K562 (cell line): ENCODE measurements around the gene LUZP1. TPM values are rescaled to one million over a fixed set of nuclear protein-coding genes. Genes with fewer than 3 reads are reported as not detected.

ENCODE experiments used
- ATAC-seq: fragments of 200-7000 bp; cut with Tn5 transposase; 3 replicates; pipeline ENCODE4 v1.9.1; 2020; ENCODE audit warnings: moderate library complexity
- BruUV-seq: library from RNA; stranded (reverse); fragments of 400-500 nt; replicated peaks from 2 replicates; lab custom pipeline; 2021; lab: Mats Ljungman, UMichigan
- CTCF ChIA-PET: fragments of 300-600 bp; formaldehyde crosslinking; extraction: SDS; loops from one replicate; lab custom pipeline; 2021; ENCODE audit warnings: low intra/inter-chr PET ratio; lab: Yijun Ruan, JAX
- POLR2A ChIA-PET: fragments of 300-600, 350-650 bp; sonication (Branson Sonifier 250); formaldehyde crosslinking; extraction: SDS; loops from one replicate; lab custom pipeline; 2021; ENCODE audit warnings: antibody characterized with exemption, inconsistent platforms; lab: Yijun Ruan, JAX
- DNase-seq, 4 experiments: peaks; one replicate each; pipeline versions ENCODE4 v3.0.0 to v3.0.0-alpha.2; 2011 to 2018; ENCODE audit warnings: low spot score in 3 of 4, mixed read lengths in 3 of 4; ENCODE audit errors: extremely low read depth in 1 of 4
- FAIRE-seq: peaks from 2 replicates; lab custom pipeline; 2011; peaks lifted over from hg19 to GRCh38; lab: Jason Lieb, UNC
- H2AFZ ChIP-seq: 2 replicates; pipeline ENCODE4 v1.6.0; 2011; ENCODE audit warnings: low read depth, low read length, control low read depth, inconsistent platforms
- H3K27ac ChIP-seq: fragments of 200-600 bp; 3 replicates; pipeline ENCODE4 v1.8.0; 2011; ENCODE audit warnings: low read depth, mild to moderate bottlenecking, control low read depth, inconsistent platforms, low read length, moderate library complexity, mixed read lengths; ENCODE audit errors: extremely low read depth
- H3K27me3 ChIP-seq, 2 experiments: fragments of 300-600 bp in 1 of 2; 2 replicates in 1 of 2; 3 replicates in 1 of 2; pipeline versions ENCODE4 v1.6.0 to v1.8.0; 2011; ENCODE audit warnings: inconsistent platforms in 2 of 2, low read length in 2 of 2, mild to moderate bottlenecking in 1 of 2, mixed read lengths in 1 of 2, moderate library complexity in 1 of 2; ENCODE audit not compliant: control insufficient read depth in 2 of 2, insufficient read depth in 2 of 2
- H3K36me3 ChIP-seq: fragments of 300-600 bp; 3 replicates; pipeline ENCODE4 v1.8.0; 2011; ENCODE audit warnings: mild to moderate bottlenecking, low read length, inconsistent platforms; ENCODE audit not compliant: control insufficient read depth, insufficient read depth
- H3K4me1 ChIP-seq, 2 experiments: fragments of 200-600 bp in 1 of 2; replicated peaks in 1 of 2; 2 replicates in 1 of 2; 3 replicates in 1 of 2; pipeline versions ENCODE4 v1.5.1 to v1.8.0; 2011; ENCODE audit warnings: inconsistent platforms in 2 of 2, low read length in 2 of 2, mild to moderate bottlenecking in 1 of 2, mixed read lengths in 1 of 2, moderate library complexity in 1 of 2; ENCODE audit not compliant: control insufficient read depth in 2 of 2, insufficient read depth in 2 of 2
- H3K4me2 ChIP-seq: 2 replicates; pipeline ENCODE4 v1.6.1; 2011; ENCODE audit warnings: low read length, control low read depth, inconsistent platforms, mixed read lengths; ENCODE audit not compliant: insufficient read depth
- H3K4me3 ChIP-seq: fragments of 200-600 bp; sonication (generic), shearing (Covaris generic); 2 replicates; pipeline ENCODE4 v1.5.1; 2016; ENCODE audit warnings: control low read depth, inconsistent platforms
- H3K79me2 ChIP-seq: fragments of 200-600 bp; 3 replicates; pipeline ENCODE4 v1.8.0; 2011; ENCODE audit warnings: low read length, inconsistent platforms; ENCODE audit not compliant: control insufficient read depth, insufficient read depth
- H3K9ac ChIP-seq, 2 experiments: 2 replicates each; pipeline versions ENCODE4 v1.6.0 to v1.6.1; 2011; ENCODE audit warnings: low read depth in 2 of 2, low read length in 2 of 2, control low read depth in 1 of 2, inconsistent platforms in 1 of 2, mild to moderate bottlenecking in 1 of 2, mixed read lengths in 1 of 2; ENCODE audit not compliant: insufficient read depth in 1 of 2
- H3K9me1 ChIP-seq: one replicate; pipeline ENCODE4 v1.6.0; 2011; ENCODE audit warnings: inconsistent platforms, mild to moderate bottlenecking, low read length, moderate library complexity; ENCODE audit not compliant: control insufficient read depth, insufficient read depth
- H3K9me3 ChIP-seq: replicated peaks from 2 replicates; pipeline ENCODE4 v1.5.1; 2011; ENCODE audit warnings: low read depth, low read length, inconsistent platforms; ENCODE audit not compliant: control insufficient read depth, insufficient read depth
- H4K20me1 ChIP-seq: replicated peaks from 2 replicates; pipeline ENCODE4 v1.6.1; 2011; ENCODE audit warnings: low read length, inconsistent platforms, mixed read lengths; ENCODE audit not compliant: control insufficient read depth, insufficient read depth
- CTCFL ChIP-seq: IDR thresholded peaks from 2 replicates; pipeline ENCODE4 v1.6.1; 2011; ENCODE audit warnings: borderline replicate concordance, low read depth, mild to moderate bottlenecking, moderate library complexity, low read length; ENCODE audit not compliant: insufficient read depth, poor library complexity, severe bottlenecking
- DEAF1 ChIP-seq: fragments of 450-650 bp; formaldehyde crosslinking; IDR thresholded peaks from 2 replicates; pipeline ENCODE4 v1.4.0; 2020; ENCODE audit warnings: mild to moderate bottlenecking, moderate library complexity
- DNMT1 ChIP-seq: fragments of 450-650 bp; IDR thresholded peaks from 2 replicates; pipeline ENCODE4 v1.6.1; 2016; ENCODE audit warnings: antibody characterized with exemption, mild to moderate bottlenecking
- PKNOX1 ChIP-seq: fragments of 450-650 bp; IDR thresholded peaks from 2 replicates; pipeline ENCODE4 v1.6.1; 2016
- THRAP3 ChIP-seq: fragments of 450-650 bp; IDR thresholded peaks from 2 replicates; pipeline ENCODE4 v1.6.1; 2016; ENCODE audit warnings: mild to moderate bottlenecking, inconsistent platforms, borderline replicate concordance
- TRIM24 ChIP-seq, 2 experiments: fragments of 450-650 bp; IDR thresholded peaks; 2 replicates each; pipeline ENCODE4 v1.6.1; 2016
- UBTF ChIP-seq, 2 experiments: IDR thresholded peaks; 2 replicates each; pipeline ENCODE4 v1.6.1; 2012; ENCODE audit warnings: improper control_type of control experiment in 2 of 2, low read depth in 2 of 2, low read length in 2 of 2, borderline replicate concordance in 1 of 2
- XRCC4 ChIP-seq: IDR thresholded peaks from one replicate; pipeline ENCODE4 v1.6.1; 2011; ENCODE audit not compliant: insufficient read depth, insufficient read length; ENCODE audit errors: extremely low read depth
- ZBTB8A ChIP-seq: fragments of 450-650 bp; IDR thresholded peaks from 2 replicates; pipeline ENCODE4 v1.6.1; 2018; ENCODE audit warnings: mild to moderate bottlenecking, moderate library complexity; ENCODE audit not compliant: partially characterized antibody
- ZNF165 ChIP-seq: fragments of 250-450 bp; sonication (Bioruptor Pico); IDR thresholded peaks from 2 replicates; pipeline ENCODE4 v1.4.0; 2020; ENCODE audit warnings: borderline replicate concordance
- ZNF212 ChIP-seq: fragments of 450-650 bp; formaldehyde crosslinking; IDR thresholded peaks from 2 replicates; pipeline ENCODE4 v1.4.0; 2020; ENCODE audit warnings: mild to moderate bottlenecking
- ZNF263 ChIP-seq: sonication (generic); formaldehyde crosslinking; IDR thresholded peaks from 2 replicates; pipeline ENCODE4 v1.8.0; 2022; ENCODE audit warnings: mild to moderate bottlenecking, missing genetic modification reagents, borderline replicate concordance
- ZNF3 ChIP-seq: fragments of 250-450 bp; sonication (Bioruptor Pico); IDR thresholded peaks from 2 replicates; pipeline ENCODE4 v1.5.0; 2021; ENCODE audit warnings: mild to moderate bottlenecking, moderate library complexity
- ZNF551 ChIP-seq: fragments of 250-450 bp; sonication (Bioruptor Pico); IDR thresholded peaks from 2 replicates; pipeline ENCODE4 v1.5.0; 2021; ENCODE audit warnings: mild to moderate bottlenecking, moderate library complexity
- ZNF589 ChIP-seq: fragments of 200-800 bp; sonication (Bioruptor generic); IDR thresholded peaks from 2 replicates; pipeline ENCODE4 v1.6.1; 2016; ENCODE audit warnings: low read depth, missing genetic modification characterization, missing compliant biosample characterization
- WGBS: fragments of 100-300 bp; shearing (Covaris generic); methylation state at CpG from one replicate; pipeline ENCODE4 v1.1.6; 2016; ENCODE audit warnings: low coverage, mixed read lengths; ENCODE audit not compliant: insufficient coverage; ENCODE audit errors: missing lambda C conversion rate; 5-methylcytosine and 5-hydroxymethylcytosine counted together
- in situ Hi-C: fragments of 300-500 bp; cut with MboI; formaldehyde crosslinking; loops from 4 replicates; pipeline ENCODE4 v1.15.0; 2018; ENCODE audit warnings: inconsistent platforms, mixed read lengths
- intact Hi-C: fragments of 100-400 bp; cut with micrococcal nuclease; formaldehyde crosslinking; loops from 2 replicates; pipeline ENCODE4 v1.14.2; 2022
- polyA plus RNA-seq, 8 experiments: library from polyadenylated mRNA; depleted of rRNA in 4 of 8; stranded (reverse) in 5 of 8; unstranded in 3 of 8; fragments of >200 nt; fragmentation: Nextera tagmentation in 2 of 8; fragmentation: Illumina TruSeq in 1 of 8; extraction: Ambion mirVana in 2 of 8; extraction: Trizol in 1 of 8; gene quantifications; 2 replicates each; pipeline versions ENCODE4 v1.2.1 to v1.2.3, GENCODE V29; 2011 to 2014; ENCODE audit warnings: inconsistent platforms in 1 of 8, missing spikeins in 1 of 8
- total RNA-seq, 7 experiments: library from RNA; depleted of rRNA in 6 of 7; stranded (reverse); fragments of >200 nt in 6 of 7; fragmentation: Illumina TruSeq in 2 of 7; extraction: Trizol in 2 of 7; gene quantifications; 2 replicates each; pipeline versions ENCODE4 v1.2.1 to v1.2.3, GENCODE V29; 2011 to 2021; ENCODE audit warnings: low replicate concordance in 1 of 7

The LUZP1 gene
- total and polyA plus RNA-seq, 9 of the 15 experiments (the other 6 are each of a cell fraction or from before 2014, with no cell fraction given), result 6.5 to 19.1 (median 12.4) TPM

- TF ChIP-seq CTCFL (no peak), TRIM24 (IDR thresholded peaks at IDR 0.05) (no peak), DEAF1 (no peak), PKNOX1 (no peak), ZNF263 (CRISPR knock-in tag) (no peak)
Observed at GRCh38 chr1:23092447-23092846, 76.2 kb downstream of the LUZP1 start (continued).

GRCh38 chr1:23091545-23091944 lies 77.1 kb downstream of the LUZP1 start:
- no peaks in the 10 kb centered on the region for H3K4me1 ChIP-seq
- H3K9ac ChIP-seq, result no peak overlapping the region
- DNase-seq, result no peak
- in situ Hi-C loops, result loop anchor here (10.0 kb wide), 1 partner anchor 117 kb away; the partner anchor contains the start of gene LACTBL1
- H3K27me3 ChIP-seq, result no peaks in the 10 kb centered on the region
- H2AFZ ChIP-seq, result no peak overlapping the region
- H3K27ac ChIP-seq, result no peak overlapping the region
- peaks cover 61% of the 10 kb centered on the region; the same call in 2 of the 3 replicates for H3K36me3 ChIP-seq
- no peaks in the 10 kb centered on the region for H3K79me2 ChIP-seq
- intact Hi-C loops, result loop anchor here (10.0 kb wide), 1 partner anchor 183 kb away; no protein-coding TSS in a partner anchor
- no peaks in the 10 kb centered on the region; the same call in 1 of the 2 replicates for H4K20me1 ChIP-seq
- no peak overlapping the region for H3K4me2 ChIP-seq
- BruUV-seq, result no TSS peak
- ATAC-seq, result no peak
- FAIRE-seq, result no peak
- no peaks in the 10 kb centered on the region for H3K9me1 ChIP-seq
- 85% methylated on average over 7 of the region's 7 CpGs for WGBS
- no peak overlapping the region for H3K4me3 ChIP-seq
- no peaks in the 10 kb centered on the region for H3K9me3 ChIP-seq
- ChIA-PET POLR2A (interaction anchor here (0.7 kb wide), 2 partner anchors 16 to 128 kb away, joined by 3 read pairs; no protein-coding TSS in a partner anchor), CTCF (no interaction called here)
- TF ChIP-seq ZNF589 (CRISPR knock-in tag) (no peak), ZNF551 (CRISPR knock-in tag) (no peak), ZNF165 (no peak), THRAP3 (no peak), ZNF212 (CRISPR knock-in tag) (no peak), ZNF3 (CRISPR knock-in tag) (no peak), XRCC4 (no peak), UBTF (IDR thresholded peaks at IDR 0.05; ENCODE audit: borderline replicate concordance in 1 of 2, low read depth in 2 of 2, low read length in 2 of 2) (no peak), DNMT1 (no peak), ZBTB8A (no peak)
